Stimulated activated CD8-positive, alpha-beta memory T cell treated with anti-CD3 and anti-CD28 coated beads, Interleukin-4, amount 100 ng/mL, for 4 hours (primary cell): ENCODE data around the gene MAGI2.
"Not testable (repeated sequence)": the region's sequence is repeated elsewhere in the genome, so short reads cannot be mapped to it uniquely, and the experiment has no call there.

Source experiments
- DNase-seq, 2 donors: peaks; one replicate each; pipeline ENCODE4 v3.0.0-alpha.2; 2020; ENCODE audit warnings: low read depth in 2 of 2, low spot score in 1 of 2

The MAGI2 gene

DNA sequence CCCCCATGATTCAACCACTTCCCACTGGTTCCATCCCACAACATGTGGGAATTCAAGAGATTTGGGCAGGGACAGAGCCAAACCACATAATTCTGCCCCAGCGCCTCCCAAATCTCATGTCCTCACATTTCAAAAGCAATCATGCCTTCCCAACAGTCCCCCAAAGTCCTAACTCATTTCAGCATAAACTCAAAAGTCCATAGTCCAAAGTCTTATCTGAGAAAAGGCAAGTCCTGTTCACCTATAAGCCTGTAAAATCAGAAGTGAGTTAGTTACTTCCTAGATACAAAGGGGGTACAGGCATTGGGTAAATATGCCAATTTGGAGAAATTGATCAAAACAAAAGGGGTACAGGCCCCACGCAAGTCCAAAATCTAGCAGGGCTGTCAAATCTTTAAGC is 272.9 kb downstream of the MAGI2 start:
- no peak for DNase-seq

DNA sequence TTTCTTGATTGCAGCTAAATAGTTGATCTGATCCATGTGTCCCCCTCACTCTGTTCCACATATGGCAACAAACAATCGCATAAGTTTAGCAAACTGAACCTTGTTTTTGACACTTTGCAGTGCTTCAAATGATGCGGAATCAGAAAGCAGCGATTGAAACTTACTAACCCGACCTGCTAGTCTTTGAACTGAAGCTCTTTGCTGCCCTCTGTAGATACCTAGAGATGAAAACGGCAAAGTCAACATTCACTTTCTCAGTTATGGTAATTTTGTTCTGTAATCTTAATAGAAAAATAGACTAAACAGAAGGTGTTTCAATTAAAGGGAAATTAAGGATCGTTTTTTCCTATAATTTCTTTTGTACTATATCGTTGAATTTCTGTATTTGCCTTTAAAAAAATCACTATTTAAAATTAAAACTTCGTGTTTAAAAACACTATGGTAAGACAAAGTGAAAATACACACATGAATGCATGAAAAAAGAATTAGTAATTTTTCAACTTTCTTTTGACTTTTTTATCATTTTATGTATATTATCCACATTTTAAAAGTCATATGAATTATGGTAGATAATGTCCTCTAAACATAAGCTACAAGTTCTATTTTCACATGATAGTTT is 276.5 kb downstream of the MAGI2 start:
- no peak for DNase-seq

DNA sequence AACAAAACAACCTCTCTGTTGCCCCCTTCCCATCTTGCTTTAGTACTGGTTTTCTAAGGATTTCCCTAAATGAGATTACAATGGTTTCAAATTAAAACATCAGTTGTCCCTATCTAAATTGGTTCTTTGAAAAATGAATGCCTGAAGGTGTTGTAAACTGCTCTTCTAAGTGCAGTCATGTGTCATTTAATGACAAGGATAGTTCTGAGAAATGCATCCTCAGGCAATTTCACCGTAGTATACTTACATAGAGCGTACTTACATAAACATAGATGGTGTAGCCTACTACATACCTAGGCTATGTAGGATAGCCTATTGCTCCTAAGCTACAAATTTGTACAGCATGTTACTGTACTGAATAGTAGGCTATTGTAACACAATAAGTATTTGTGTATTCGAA is 278.1 kb downstream of the MAGI2 start:
- no peak for DNase-seq

DNA sequence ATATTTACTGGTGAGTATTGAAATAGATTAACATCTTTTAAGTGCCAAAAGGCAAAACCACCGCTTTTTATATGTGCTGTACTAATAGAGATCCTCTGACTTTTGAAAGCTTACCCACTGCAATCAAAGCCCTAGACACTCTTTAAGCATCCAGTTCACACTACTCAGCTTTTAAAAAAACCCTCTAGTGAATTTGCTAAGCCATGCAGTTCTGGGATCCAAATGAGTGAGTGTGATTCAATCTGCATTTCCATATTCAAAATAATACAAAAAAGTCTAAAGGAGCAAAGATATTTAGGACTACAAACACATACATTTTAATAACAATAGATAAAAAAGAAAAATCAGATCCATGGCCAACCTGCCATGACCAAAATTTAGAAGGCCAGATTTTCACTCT is 288.2 kb downstream of the MAGI2 start:
- no peak for DNase-seq

DNA sequence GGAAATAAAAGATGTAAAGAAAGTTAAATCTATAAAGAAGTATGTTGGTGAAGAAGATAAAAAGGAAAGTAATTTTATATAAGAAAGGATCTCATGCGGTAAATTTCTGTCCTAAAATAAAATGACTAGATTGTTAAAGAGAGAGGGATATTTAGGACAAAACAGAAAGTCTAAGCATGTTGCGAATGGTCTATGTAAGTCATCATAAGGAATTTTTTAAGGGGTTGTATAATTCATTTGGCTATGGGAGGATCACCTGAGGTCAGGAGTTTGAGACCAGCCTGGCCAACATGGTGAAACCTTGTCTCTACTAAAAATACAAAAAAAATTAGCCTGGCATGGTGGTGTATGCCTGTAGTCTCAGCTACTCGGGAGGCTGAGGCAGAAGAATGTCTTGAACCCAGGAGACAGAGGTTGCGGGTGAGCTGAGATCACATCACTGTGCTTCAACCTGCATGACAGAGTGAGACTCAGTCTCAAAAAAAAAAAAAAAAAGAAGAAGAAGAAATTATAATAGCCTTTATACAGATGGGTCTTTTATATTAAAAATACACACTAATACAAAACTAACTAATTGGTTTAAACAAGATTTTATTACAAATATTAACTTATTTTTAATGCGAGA is 294.3 kb downstream of the MAGI2 start:
- DNase-seq: no peak

DNA sequence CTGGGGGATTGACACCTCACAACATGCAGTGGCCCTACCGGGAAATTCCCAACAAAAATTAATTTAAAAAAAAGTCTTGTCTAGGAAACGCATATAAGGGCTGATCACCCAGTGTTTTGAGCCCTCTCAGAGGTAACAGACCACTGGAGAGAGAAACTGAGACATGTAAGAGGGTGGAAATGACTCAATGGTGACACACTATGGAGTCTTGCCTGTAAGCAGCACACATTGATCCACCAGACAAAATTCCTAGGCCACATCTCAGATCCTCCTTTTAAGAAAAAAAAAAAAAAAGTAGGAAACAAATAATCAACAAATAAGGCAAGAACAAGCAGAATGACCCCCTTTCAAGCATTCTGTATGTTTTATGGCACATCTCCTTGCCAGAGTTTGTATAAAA is 296.2 kb downstream of the MAGI2 start:
- no peak for DNase-seq

DNA sequence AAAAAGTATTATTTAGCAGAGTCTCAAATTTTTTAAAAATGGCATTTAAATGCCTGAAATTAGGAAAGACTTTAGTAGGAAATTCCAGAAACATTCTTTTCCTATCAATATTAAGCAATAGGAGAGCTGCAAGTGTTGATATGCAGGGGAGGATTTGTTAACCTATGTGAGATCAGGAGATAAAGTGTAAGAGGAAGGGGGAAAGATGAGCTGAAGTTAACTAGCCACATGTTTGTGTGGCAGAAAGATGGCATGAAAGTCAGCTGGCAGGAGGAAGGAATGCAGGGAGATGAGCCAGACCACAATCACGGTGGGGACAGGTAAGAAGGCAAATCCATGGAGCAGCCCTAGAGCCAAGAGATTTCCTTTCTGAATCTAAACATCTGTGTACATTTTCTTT is 303.6 kb downstream of the MAGI2 start:
- no peak for DNase-seq

DNA sequence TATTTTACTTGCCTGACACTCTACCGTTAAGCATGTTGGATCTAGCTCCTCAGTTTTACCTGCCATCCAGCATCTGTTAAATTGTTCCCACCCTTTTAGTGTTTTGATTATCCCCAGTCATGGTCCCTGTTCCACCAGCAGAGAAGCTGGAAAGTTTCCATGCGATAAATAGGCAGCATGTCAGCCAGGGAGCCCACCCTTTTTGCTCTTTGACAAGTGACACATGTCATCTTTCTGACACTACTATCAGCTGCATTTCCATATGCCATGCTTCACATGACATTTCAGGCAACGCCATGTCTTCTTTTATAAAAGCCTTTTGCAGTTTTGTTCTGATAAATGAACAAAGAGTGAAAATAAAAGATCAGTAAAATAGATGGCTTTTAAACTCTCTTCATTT is 310.8 kb downstream of the MAGI2 start:
- no peak for DNase-seq

DNA sequence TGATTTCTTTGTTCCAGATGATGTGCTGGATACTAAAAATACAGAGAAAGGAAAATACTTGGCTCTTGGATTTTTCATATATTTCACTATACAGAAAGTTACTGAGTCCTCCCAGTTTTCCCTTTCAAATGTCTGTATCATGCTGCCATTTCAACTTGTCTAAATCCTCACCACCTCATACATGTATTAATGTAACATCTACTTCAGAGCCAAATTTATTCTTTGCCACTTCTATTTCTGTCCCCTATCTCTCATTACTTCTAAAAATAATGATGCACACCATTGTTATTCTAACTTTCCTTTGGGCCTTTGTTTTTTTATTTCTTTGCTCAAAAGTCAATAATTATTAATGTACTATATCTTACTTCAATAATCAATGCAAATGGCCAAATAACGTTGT is 312.2 kb downstream of the MAGI2 start:
- no peak for DNase-seq

DNA sequence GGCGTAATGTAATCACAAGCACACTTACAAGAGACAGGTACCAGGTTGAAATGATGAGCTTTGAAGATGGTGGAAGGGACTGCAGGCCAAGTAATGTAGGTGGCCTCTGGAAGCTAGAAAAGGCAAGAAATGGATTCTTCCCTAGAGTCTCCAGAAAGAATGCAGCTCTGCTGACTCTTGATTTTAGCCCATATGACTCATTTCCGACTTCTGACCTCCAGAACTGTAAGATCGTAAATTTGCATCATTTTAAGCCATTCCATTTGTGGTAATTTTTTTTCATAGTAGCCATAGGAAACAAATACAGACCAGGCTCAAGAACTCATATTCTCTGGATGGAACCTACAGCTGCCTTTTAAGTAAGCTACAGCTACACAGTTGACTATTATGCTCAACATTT is 315.5 kb downstream of the MAGI2 start:
- no peak for DNase-seq

DNA sequence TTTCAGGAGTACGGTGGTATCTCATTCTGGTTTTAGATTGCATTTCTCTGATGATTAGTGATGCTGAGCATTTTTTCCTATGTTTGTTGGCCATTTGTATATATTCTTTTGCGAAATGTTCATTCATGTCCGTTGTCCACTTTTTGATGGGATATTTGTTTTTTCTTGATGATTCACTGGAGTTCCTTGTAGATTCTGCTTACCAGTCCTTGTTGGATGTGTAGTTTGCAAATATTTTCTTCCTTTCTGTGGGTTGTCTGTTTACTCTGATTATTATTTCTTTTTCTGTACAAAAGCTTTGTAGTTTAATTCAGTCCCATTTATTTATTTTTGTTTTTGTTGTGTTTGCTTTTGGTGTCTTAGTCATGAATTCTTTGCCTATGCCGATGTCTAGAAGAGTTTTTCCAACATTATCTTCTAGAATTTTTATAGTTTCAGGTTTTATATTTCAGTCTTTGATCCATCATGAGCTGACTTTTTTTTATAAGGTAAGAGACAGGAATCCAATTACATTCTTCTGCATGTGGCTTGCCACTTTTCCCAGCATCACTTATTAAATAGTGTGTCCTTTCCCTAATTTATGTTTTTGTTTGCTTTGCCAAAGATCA is 320.5 kb downstream of the MAGI2 start:
- DNase-seq: no peak

DNA sequence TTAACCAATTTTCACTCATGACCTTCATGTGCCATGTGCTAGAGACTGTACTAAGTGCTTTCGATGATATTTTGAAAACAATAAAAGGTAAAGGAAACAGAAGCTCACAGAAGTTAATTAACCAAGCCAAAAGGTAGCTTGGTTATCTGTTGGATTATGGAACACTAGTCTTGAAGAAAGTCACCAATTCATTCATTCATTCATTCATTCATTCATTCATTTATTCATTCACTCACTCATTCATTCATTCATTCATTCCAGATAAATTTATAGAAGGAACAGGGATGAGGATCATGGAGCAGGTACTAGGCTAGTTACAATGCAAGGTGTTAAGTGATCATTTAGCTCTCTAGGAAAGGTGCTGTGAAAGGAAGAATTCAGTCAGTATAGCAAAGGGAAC is 322.8 kb downstream of the MAGI2 start:
- DNase-seq: no peak

DNA sequence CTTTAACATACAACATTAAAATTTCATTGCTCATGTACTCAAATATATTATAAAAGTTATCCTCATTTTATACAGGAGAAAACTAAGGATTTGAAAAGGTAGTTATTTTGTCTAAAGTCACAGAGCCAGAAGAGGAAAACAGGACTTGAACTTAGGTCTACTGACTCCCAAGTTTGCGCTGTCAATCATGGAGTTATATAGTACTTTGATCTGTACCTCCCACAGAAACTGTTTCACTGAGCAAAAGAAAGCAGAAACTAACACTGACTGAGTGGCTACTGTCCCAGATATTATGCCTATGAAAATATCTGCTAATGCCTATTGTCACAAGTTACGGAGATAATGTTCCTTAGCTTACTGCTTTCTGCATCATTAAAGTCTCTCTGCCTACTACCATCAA is 329.1 kb downstream of the MAGI2 start:
- DNase-seq: no peak

DNA sequence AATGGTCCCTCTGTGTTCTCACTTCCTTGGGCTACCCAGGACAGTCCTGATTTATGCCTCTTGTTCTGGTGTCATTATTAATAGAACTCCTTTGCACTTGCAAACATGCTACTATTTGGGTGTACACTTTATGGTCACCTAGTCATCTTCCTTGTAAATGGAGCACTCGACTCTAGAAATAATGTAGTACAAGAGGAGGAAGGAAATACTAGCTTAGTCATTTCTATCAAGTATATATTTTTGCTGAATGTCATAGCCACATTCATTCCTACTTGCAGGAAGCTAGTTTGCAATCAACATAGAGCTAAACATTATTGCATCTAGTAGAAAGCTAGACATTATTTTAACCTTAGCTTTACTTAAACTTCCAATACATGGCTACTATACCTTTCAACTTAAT is 335.3 kb downstream of the MAGI2 start:
- no peak for DNase-seq

DNA sequence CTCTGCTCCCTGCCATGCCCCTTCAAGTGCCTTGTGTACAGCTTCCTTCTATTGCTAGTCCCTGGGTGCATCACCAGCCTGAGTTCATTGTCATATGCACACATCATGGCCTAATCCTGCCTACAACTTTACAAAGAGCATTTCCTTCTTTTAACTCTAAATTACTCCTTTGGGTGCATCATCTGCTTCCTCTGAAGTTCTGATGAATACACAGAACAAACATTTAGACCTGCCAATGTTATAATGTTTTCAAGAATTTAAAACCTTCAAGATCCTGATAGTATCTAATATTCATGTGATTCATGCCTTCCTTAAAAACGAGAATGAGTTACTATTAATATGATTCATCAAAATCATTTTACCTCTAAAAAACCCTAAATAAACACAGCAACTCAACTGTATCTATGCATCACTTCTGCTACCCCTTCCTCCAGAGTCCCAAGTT is 357.1 kb downstream of the MAGI2 start:
- DNase-seq: no peak

DNA sequence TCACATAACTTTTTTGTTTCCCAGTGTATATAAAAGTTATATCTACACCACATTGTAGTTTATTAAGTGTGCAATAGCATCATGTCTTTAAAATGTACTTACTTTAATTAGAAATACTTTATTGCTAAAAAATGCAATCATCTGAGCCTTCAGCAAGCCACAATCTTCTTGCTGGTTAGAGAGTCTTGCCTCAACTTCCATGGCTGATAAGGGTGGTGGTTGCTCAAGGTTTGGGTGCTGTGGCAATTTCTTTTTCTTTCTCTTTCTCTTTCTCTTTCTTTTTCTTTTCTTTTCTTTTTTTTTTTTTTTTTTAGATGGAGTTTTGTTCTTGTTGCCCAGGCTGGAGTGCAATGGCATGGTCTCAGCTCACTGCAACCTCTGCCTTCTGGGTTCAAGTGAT is 360.0 kb downstream of the MAGI2 start:
- DNase-seq: no peak

DNA sequence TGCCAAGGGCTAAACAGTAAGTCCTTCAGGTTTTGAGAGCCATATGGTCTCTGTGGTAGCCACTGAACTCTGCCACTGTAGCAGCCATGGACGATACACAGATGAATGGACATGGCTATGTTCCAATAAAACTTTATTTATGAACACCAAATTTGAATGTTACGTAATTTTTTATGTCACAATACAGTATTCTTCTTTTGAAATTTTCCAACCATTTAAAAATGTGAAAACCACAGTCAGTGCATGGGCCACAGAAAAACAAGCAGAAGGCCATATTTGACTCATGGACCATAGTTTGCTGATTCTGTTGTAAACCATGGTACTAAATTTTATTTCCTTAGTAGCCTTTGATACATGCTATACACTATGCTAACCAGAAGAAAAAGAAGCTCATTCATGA is 361.8 kb downstream of the MAGI2 start:
- no peak for DNase-seq

DNA sequence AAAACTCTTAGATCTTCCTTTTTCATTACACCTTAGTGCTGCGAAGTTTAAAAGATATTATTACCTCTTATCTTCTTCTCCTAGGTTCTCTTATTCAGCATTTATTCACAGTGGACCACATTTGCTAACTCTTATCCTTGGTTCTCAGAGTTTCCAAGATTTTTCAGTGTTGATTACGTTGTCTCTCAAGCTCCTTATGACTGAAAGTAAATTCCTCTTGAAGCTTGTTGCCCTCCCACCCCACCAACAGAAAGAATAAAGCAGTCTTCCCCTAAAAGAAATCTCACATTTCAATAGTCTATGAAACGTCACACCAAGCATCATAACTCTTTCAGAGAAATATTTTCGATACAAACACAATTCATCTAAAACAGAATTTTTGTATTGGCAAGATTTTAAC is 362.5 kb downstream of the MAGI2 start:
- DNase-seq: no peak

DNA sequence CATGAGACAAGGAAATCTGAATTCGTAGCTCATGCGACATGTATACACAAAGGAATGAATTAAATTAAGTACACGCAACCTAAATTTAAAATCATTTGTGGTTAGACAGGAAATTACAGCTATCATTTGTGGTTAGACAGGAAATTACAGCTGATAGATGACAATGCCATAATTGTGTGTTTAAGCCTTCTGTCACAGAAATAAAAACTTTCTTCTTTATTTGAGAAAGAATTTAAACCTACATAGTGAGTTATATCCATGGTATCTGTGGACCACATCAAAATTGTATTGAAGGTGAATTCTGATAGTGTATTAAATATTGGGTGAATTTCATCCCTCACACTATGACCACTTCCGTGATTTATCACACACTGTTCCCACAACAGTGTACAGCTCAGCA is 362.9 kb downstream of the MAGI2 start:
- no peak for DNase-seq

DNA sequence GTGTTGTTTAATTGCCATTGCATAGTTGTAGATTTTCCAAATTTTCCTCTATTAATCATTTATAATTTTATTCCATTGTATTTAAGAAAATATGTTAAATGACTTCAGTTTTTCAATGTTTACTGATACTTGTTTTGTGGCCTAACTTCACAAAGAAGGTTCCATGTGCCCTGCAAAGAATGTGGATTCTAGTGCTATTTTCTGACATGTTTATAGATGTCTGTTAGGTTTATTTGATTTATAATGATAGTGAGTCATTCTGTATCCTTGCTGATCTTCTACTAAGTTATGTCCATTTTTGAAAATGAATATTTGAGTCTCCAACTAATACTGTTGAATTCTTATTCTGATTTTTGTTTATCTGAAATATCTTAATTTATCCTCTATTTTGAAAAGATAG is 369.0 kb downstream of the MAGI2 start:
- no peak for DNase-seq

DNA sequence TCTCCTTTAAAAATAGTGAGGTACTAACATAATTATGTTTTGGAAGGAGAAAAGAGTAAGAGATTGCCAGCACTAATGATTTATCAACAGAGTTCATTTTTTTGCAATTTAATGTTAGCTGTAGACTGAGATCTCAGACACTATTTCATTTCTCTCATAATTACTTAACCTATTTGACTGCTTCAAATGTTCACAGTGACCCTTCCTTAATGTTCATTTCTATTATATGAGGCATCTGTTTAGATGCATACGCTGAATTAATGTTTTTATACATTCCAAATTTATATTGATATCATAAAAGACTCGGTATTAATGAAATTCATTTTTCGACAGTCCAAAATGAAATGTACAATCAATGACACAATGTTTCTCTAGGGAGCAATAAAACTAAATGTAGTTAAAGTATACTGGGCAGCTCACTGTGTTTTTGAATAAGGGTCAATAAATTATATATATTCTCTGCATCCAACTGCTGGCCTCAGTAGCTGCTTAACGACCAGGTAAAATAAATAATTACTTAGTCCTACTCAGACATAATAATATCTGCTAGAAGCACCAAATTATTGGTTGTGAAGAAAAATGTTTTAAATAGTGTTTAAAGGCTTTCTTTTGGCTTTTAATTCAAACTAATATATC is 373.4 kb downstream of the MAGI2 start:
- DNase-seq: no peak

DNA sequence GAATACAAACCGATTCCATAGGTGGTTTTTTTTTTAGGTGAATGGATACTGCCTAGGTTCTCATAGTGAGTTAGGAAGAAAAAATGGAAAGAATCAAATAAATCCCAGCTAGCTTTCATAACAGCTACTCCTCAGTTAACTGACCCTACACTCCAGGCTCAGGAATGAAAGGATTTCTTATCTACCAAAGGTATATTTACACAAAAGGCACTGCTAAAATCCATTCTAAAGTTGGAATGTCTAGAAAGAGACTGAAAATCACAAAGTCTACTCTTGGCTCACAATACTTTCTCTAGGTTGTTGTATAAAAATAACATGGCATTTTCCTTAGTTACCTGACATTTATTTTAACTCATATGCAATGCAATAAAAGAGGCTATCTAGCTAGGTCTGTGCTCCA is 375.2 kb downstream of the MAGI2 start:
- no peak for DNase-seq

DNA sequence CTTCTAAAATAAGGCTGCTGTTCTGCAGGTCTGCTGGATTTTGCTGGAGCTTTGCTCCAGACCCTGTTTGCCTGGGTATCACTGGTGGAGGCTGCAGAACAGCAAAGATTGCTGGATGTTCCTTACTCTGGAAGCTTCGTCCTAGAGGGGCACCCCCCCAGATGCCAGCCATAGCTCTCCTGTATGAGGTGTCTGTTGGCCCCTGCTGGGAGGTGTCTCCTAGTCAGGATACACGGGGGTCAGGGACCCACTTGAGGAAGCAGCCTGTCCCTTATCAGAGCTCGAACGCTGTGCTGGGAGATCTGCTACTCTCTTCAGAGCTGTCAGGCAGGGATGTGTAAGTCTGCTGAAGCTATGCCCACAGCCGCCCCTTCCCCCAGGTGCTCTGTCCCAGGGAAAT is 382.3 kb downstream of the MAGI2 start:
- DNase-seq: not testable (repeated sequence)
